GM12874 (cell line): ENCODE measurements around the gene MICAL3.

Experiments used
- TF ChIP-seq, protein P1 (sequence below): IDR thresholded peaks from 2 replicates; pipeline ENCODE4 v1.5.1; 2011; ENCODE audit warnings: low read depth, mild to moderate bottlenecking, control low read depth, low read length, moderate library complexity; ENCODE audit not compliant: insufficient read depth

Gene MICAL3

GRCh38 chr22:17780741-17781318, 243.5 kb downstream of the MICAL3 start:
- TF ChIP-seq, protein P1, sequence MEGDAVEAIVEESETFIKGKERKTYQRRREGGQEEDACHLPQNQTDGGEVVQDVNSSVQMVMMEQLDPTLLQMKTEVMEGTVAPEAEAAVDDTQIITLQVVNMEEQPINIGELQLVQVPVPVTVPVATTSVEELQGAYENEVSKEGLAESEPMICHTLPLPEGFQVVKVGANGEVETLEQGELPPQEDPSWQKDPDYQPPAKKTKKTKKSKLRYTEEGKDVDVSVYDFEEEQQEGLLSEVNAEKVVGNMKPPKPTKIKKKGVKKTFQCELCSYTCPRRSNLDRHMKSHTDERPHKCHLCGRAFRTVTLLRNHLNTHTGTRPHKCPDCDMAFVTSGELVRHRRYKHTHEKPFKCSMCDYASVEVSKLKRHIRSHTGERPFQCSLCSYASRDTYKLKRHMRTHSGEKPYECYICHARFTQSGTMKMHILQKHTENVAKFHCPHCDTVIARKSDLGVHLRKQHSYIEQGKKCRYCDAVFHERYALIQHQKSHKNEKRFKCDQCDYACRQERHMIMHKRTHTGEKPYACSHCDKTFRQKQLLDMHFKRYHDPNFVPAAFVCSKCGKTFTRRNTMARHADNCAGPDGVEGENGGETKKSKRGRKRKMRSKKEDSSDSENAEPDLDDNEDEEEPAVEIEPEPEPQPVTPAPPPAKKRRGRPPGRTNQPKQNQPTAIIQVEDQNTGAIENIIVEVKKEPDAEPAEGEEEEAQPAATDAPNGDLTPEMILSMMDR: 0 out of 2 replicates have a peak, but pooled peaks have one; percentile 8

DNA sequence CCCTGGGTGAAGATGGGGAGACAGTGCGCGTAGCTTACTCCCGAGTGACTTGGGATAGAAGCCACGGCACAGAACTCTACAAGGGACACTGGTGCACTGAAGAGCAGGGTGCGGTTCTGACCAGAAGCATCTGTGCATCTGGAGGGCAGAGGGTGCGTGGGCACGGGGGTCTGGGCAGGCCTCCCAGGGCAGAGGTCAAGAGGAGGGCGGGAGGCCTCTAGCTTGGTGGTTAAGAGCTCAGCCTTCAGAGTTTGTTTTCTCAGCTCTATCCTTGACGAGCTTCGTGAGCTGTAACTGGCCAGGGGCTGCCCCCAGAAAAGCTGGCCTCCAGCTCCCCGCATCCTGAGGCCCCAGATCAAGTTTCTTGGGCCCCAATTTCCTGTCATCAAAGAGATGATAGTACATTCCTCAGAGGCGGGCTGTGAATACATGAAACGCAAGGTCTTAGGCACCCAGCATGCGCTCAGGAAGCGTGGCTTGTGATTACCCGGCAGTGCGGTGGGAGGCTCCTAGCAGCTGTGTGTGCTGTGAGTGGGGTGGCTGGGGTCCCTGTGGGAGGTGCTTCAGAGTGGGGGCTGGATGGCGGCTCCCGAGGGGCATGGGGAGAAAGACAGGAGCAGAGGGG, 244.1 kb downstream of the MICAL3 start:
- TF ChIP-seq, protein P1: no peak

- TF ChIP-seq, protein P1: no peak
These were observed 244.9 kb downstream of the MICAL3 start for GRCh38 chr22:17779286-17780115.

DNA sequence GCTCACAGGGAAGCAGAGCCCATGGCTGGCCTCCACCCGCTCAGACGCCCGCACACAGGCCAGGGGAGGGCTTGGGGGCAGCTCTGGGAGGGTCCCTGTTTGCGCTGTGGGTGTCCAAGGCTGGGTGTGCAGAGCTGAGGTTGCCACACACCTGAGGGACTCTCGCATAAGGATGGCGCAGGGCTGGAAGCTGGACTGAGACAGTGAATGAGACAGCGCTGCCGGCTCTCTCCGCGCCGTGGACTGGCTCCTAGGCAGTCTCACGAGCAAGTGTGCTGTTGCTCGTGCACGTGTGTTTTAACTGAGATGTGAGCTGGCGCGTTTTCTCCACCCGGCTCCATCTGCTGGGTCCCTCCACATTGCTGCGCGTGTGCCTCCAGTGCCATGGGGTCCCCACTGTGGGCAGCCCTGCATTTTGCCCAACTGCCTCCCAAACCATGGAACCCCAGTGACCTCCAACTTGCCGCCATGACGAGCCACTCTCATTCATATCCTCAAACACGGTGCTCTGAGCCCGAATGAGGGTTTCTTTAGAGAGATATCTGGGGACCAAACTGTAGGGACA, 245.9 kb downstream of the MICAL3 start:
- TF ChIP-seq, protein P1: no peak

- TF ChIP-seq, protein P1: no peak
These were observed 246.7 kb downstream of the MICAL3 start for GRCh38 chr22:17777717-17778044.

DNA sequence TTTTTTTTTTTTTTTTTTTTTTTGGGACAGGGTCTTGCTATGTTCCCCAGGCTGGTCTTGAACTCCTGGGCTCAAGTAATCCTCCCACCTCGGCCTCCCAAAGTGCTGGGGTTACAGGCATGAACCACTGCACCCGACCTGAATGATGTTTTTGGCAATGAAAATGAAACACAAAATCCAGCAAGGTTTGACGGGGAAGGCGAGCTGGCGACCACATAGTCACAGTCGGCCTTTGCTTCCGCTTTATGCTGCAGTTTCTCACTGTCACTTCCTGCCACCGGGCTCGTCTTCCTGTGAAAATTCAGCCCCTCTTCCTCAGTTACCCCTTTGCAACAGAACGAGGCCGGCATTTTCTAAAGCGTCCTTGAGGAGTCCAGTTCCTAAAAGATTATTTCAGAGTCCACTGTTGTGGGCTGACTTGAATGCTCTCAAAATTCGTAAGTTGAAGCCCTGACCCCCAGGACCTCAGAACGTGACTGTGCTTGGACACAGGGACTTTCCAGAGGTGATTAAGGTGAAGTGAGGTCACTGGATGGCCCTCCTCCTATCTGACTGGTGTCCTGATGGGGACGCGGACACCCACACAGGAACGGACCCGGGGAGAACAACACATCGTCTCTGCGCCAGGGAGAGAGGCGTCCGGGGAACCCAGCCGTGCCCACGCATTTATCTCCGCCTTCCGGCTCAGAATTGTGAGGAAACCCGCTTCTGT, 247.2 kb downstream of the MICAL3 start:
- TF ChIP-seq, protein P1: no peak
